WTC11 (cell line): ENCODE results near the gene ADGRG7. TPM values are rescaled to one million over a fixed set of nuclear protein-coding genes. Genes with fewer than 3 reads are reported as not detected.

Source experiments
- ATAC-seq: fragments of 200-7000 bp; cut with Tn5 transposase; 2 replicates; pipeline ENCODE4 v1.10.0; 2021; ENCODE audit warnings: mild to moderate bottlenecking, moderate library complexity
- CTCF ChIA-PET: fragments of 300-600 bp; sonication (Branson Sonifier 250); formaldehyde crosslinking; loops from one replicate; lab custom pipeline; 2021; ENCODE audit warnings: antibody characterized with exemption; lab: Charles Lee
- POLR2A ChIA-PET: fragments of 350-600 bp; sonication (Branson Sonifier 250); formaldehyde crosslinking; loops from one replicate; lab custom pipeline; 2021; ENCODE audit warnings: antibody characterized with exemption; lab: Charles Lee
- DNase-seq: peaks from one replicate; pipeline ENCODE4 v3.0.0; 2021; ENCODE audit warnings: low spot score
- H3K27ac Mint-ChIP-seq: 2 replicates; pipeline ENCODE4 v1.8.0; 2021; ENCODE audit warnings: mixed read lengths
- H3K27me3 Mint-ChIP-seq: 2 replicates; pipeline ENCODE4 v1.8.0; 2021; ENCODE audit warnings: low read depth, mild to moderate bottlenecking, moderate library complexity, mixed read lengths
- H3K36me3 Mint-ChIP-seq: 2 replicates; pipeline ENCODE4 v1.8.0; 2021; ENCODE audit warnings: mixed read lengths
- H3K4me1 Mint-ChIP-seq: 2 replicates; pipeline ENCODE4 v1.8.0; 2022; ENCODE audit warnings: mixed read lengths
- H3K4me3 Mint-ChIP-seq: 2 replicates; pipeline ENCODE4 v1.8.0; 2021; ENCODE audit warnings: mild to moderate bottlenecking, moderate library complexity, mixed read lengths
- H3K9me3 Mint-ChIP-seq: 2 replicates; pipeline ENCODE4 v1.8.0; 2021; ENCODE audit warnings: mixed read lengths
- AFF4 ChIP-seq: sonication (generic); formaldehyde crosslinking; IDR thresholded peaks from 2 replicates; pipeline ENCODE4 v1.8.1; 2023; ENCODE audit warnings: mild to moderate bottlenecking, missing genetic modification reagents, borderline replicate concordance
- CREB1 ChIP-seq: sonication (generic); formaldehyde crosslinking; IDR thresholded peaks from 2 replicates; pipeline ENCODE4 v1.8.0; 2023; ENCODE audit warnings: mild to moderate bottlenecking, missing genetic modification reagents
- E2F4 ChIP-seq: sonication (generic); formaldehyde crosslinking; IDR thresholded peaks from 2 replicates; pipeline ENCODE4 v1.8.1; 2022; ENCODE audit warnings: low read depth, mild to moderate bottlenecking, moderate library complexity, missing genetic modification reagents, borderline replicate concordance
- ETV6 ChIP-seq: sonication (generic); formaldehyde crosslinking; IDR thresholded peaks from 2 replicates; pipeline ENCODE4 v1.8.1; 2022; ENCODE audit warnings: mild to moderate bottlenecking, missing genetic modification reagents
- FOXK1 ChIP-seq: sonication (generic); formaldehyde crosslinking; IDR thresholded peaks from 2 replicates; pipeline ENCODE4 v1.8.0; 2022; ENCODE audit warnings: mild to moderate bottlenecking, moderate library complexity, missing genetic modification reagents
- FOXP1 ChIP-seq: sonication (generic); formaldehyde crosslinking; IDR thresholded peaks from 2 replicates; pipeline ENCODE4 v1.8.0; 2022; ENCODE audit warnings: missing genetic modification reagents, mild to moderate bottlenecking, moderate library complexity, borderline replicate concordance
- MYBL2 ChIP-seq: sonication (generic); formaldehyde crosslinking; IDR thresholded peaks from 2 replicates; pipeline ENCODE4 v1.8.1; 2023; ENCODE audit warnings: mild to moderate bottlenecking, moderate library complexity, missing genetic modification reagents
- RORB ChIP-seq: fragments of 250-450 bp; sonication (Bioruptor Pico); IDR thresholded peaks from 2 replicates; pipeline ENCODE4 v1.9.0; 2021; ENCODE audit warnings: mild to moderate bottlenecking
- SMAD3 ChIP-seq: sonication (generic); formaldehyde crosslinking; IDR thresholded peaks from 2 replicates; pipeline ENCODE4 v1.8.0; 2022; ENCODE audit warnings: missing genetic modification reagents, mild to moderate bottlenecking, borderline replicate concordance
- SOX15 ChIP-seq: fragments of 250-450 bp; sonication (Bioruptor Pico); IDR thresholded peaks from 2 replicates; pipeline ENCODE4 v1.9.0; 2021; ENCODE audit warnings: mild to moderate bottlenecking
- TP53 ChIP-seq: sonication (generic); formaldehyde crosslinking; IDR thresholded peaks from 2 replicates; pipeline ENCODE4 v1.8.1; 2023; ENCODE audit warnings: mild to moderate bottlenecking, missing genetic modification reagents
- USF1 ChIP-seq: sonication (generic); formaldehyde crosslinking; IDR thresholded peaks from 2 replicates; pipeline ENCODE4 v1.8.0; 2022; ENCODE audit warnings: mild to moderate bottlenecking, missing genetic modification reagents
- ZNF219 ChIP-seq: sonication (generic); formaldehyde crosslinking; IDR thresholded peaks from 2 replicates; pipeline ENCODE4 v1.8.0; 2023; ENCODE audit warnings: missing genetic modification reagents, mild to moderate bottlenecking, borderline replicate concordance
- ZNF232 ChIP-seq: sonication (generic); formaldehyde crosslinking; IDR thresholded peaks from 2 replicates; pipeline ENCODE4 v1.8.0; 2022; ENCODE audit warnings: mild to moderate bottlenecking, missing genetic modification reagents
- ZNF263 ChIP-seq: sonication (generic); formaldehyde crosslinking; IDR thresholded peaks from 2 replicates; pipeline ENCODE4 v1.8.1; 2022; ENCODE audit warnings: low read depth, mild to moderate bottlenecking, moderate library complexity, missing genetic modification reagents
- ZNF317 ChIP-seq: sonication (generic); formaldehyde crosslinking; IDR thresholded peaks from 2 replicates; pipeline ENCODE4 v1.8.1; 2023; ENCODE audit warnings: low read depth, mild to moderate bottlenecking, moderate library complexity, missing genetic modification reagents, borderline replicate concordance
- total RNA-seq: library from RNA; stranded (reverse); gene quantifications from 3 replicates; pipeline ENCODE4 v1.2.3, GENCODE V29; 2021
- TF ChIP-seq, protein P1 (sequence below): sonication (generic); formaldehyde crosslinking; IDR thresholded peaks from 2 replicates; pipeline ENCODE4 v1.8.0; 2022; ENCODE audit warnings: mild to moderate bottlenecking, missing genetic modification reagents
- TF ChIP-seq, protein P2 (sequence below): fragments of 250-450 bp; sonication (Bioruptor Pico); conservative IDR thresholded peaks from 2 replicates; pipeline ENCODE4 v1.9.0; 2021; ENCODE audit warnings: mild to moderate bottlenecking
- TF ChIP-seq, protein P3 (sequence below): sonication (generic); formaldehyde crosslinking; IDR thresholded peaks from 2 replicates; pipeline ENCODE4 v1.8.1; 2023; ENCODE audit warnings: mild to moderate bottlenecking, moderate library complexity, missing genetic modification reagents
- TF ChIP-seq, protein P4 (sequence below): sonication (generic); formaldehyde crosslinking; IDR thresholded peaks from 2 replicates; pipeline ENCODE4 v1.8.1; 2023; ENCODE audit warnings: mild to moderate bottlenecking, missing genetic modification reagents, moderate library complexity

The ADGRG7 gene
- total RNA-seq, 1 experiment from 2014 or later, result not detected

DNA sequence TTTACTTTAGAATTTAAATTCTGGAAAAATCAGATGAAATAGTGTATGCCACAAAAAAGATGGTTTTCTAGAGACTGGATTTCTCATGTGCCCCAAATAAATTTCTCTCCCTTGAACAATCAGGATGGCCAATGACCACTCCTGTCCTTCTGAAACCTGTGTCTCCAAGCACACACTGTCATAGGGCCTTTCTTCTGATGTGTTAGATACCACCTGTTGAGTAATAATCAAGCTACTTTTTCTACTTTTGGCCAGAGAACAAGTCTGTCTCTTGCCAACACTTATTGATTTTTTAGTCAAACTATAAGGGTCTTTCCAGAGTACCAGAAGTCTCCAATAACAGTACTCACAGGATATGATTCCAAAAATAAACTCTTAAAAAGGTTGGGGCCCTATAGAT, 83.8 kb downstream of the ADGRG7 start:
- H3K9me3 Mint-ChIP-seq, result peaks cover 13% of the 10 kb centered on the region
- ChIA-PET CTCF (no interaction called here), POLR2A (no interaction called here)
- no peak overlapping the region for H3K4me3 Mint-ChIP-seq
- DNase-seq (no peak), ATAC-seq (no peak)
- TF ChIP-seq TP53 (CRISPR knock-in tag) (no peak), RORB (CRISPR knock-in tag) (no peak), AFF4 (CRISPR knock-in tag) (no peak), ZNF219 (CRISPR knock-in tag) (no peak), FOXP1 (CRISPR knock-in tag) (no peak), ZNF317 (CRISPR knock-in tag) (no peak), CREB1 (no peak), ZNF263 (CRISPR knock-in tag) (no peak), E2F4 (no peak), MYBL2 (CRISPR knock-in tag) (no peak), ETV6 (no peak), FOXK1 (no peak), SMAD3 (CRISPR knock-in tag) (no peak), USF1 (no peak), ZNF232 (CRISPR knock-in tag) (no peak), SOX15 (CRISPR knock-in tag) (no peak)
- TF ChIP-seq, protein P1, sequence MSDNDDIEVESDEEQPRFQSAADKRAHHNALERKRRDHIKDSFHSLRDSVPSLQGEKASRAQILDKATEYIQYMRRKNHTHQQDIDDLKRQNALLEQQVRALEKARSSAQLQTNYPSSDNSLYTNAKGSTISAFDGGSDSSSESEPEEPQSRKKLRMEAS (CRISPR knock-in tag), result no peak
- TF ChIP-seq, protein P2, sequence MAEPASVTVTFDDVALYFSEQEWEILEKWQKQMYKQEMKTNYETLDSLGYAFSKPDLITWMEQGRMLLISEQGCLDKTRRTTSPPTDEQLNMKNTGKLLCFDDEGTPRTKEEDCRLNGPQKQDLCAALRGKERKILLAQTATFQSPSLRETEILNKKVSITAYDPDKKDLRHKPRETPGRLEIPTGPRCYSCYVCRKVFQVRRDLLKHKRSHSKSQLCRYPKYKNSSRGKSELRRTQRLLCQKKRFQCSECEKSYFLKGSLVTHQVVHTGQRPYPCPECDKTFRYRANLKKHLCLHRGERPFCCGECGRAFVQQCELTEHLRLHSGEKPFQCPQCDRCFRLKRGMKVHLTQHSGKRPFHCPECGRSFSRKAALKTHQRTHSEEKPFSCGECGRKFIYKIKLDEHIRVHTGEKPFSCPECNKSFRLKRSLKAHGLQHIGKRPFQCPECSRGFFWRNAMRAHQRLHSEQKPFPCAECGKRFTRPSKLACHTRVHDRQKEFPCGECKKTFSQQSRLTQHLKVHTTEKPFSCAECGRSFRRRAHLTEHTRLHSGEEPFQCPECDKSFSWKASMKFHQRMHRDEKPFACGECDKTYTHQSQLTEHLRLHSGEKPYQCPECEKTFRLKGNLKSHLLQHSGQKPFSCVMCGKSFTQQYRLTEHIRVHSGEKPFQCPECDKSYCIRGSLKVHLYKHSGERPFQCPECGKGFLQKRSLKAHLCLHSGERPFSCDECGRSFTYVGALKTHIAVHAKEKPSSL (CRISPR knock-in tag), result no peak
- TF ChIP-seq, protein P3, sequence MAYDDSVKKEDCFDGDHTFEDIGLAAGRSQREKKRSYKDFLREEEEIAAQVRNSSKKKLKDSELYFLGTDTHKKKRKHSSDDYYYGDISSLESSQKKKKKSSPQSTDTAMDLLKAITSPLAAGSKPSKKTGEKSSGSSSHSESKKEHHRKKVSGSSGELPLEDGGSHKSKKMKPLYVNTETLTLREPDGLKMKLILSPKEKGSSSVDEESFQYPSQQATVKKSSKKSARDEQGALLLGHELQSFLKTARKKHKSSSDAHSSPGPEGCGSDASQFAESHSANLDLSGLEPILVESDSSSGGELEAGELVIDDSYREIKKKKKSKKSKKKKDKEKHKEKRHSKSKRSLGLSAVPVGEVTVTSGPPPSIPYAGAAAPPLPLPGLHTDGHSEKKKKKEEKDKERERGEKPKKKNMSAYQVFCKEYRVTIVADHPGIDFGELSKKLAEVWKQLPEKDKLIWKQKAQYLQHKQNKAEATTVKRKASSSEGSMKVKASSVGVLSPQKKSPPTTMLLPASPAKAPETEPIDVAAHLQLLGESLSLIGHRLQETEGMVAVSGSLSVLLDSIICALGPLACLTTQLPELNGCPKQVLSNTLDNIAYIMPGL, result no peak
- TF ChIP-seq, protein P4, sequence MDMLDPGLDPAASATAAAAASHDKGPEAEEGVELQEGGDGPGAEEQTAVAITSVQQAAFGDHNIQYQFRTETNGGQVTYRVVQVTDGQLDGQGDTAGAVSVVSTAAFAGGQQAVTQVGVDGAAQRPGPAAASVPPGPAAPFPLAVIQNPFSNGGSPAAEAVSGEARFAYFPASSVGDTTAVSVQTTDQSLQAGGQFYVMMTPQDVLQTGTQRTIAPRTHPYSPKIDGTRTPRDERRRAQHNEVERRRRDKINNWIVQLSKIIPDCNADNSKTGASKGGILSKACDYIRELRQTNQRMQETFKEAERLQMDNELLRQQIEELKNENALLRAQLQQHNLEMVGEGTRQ, result no peak
- peaks cover 13% of the 10 kb centered on the region for H3K27me3 Mint-ChIP-seq
- no peak overlapping the region for H3K27ac Mint-ChIP-seq
- no peaks in the 10 kb centered on the region for H3K36me3 Mint-ChIP-seq
- H3K4me1 Mint-ChIP-seq, result no peaks in the 10 kb centered on the region
